ENCODE results near the gene ZNF69.

GRCh38 chr19:11887611-11888531 is at the start of gene ZNF69:
- TF ChIP-seq POLR2A (IDR thresholded peaks at IDR 0.05; ENCODE audit: low read depth, low read length), result no peak
- no peak for TF ChIP-seq CTCF (IDR thresholded peaks at IDR 0.05; ENCODE audit: extremely low read depth in 1 of 2, insufficient read depth in 1 of 2, low read depth in 1 of 2, low read length in 2 of 2)
- TF ChIP-seq EZH2 (IDR thresholded peaks at IDR 0.05; ENCODE audit: borderline replicate concordance, low read depth, low read length, severe bottlenecking), result no peak
- no peak for TF ChIP-seq POLR2AphosphoS5 (IDR thresholded peaks at IDR 0.05; ENCODE audit: insufficient read depth, low read depth, low read length)
- no peak for TF ChIP-seq MYC (IDR thresholded peaks at IDR 0.05; ENCODE audit: low read depth, low read length)
- TF ChIP-seq, protein P1, sequence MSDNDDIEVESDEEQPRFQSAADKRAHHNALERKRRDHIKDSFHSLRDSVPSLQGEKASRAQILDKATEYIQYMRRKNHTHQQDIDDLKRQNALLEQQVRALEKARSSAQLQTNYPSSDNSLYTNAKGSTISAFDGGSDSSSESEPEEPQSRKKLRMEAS (IDR thresholded peaks at IDR 0.05; ENCODE audit: insufficient read depth, insufficient read length), result no peak
- TF ChIP-seq GATA2 (IDR thresholded peaks at IDR 0.05; ENCODE audit: insufficient read depth, insufficient read length, low read depth, low read length), result no peak
